NAMALWA (cell line): ENCODE measurements around the gene TIGD2.

Experiments used
- DNase-seq: peaks from one replicate; pipeline ENCODE4 v3.0.0-alpha.2; 2015; ENCODE audit warnings: low spot score

The TIGD2 gene

GRCh38 chr4:89110986-89111832 lies at the start of gene TIGD2:
TSS of gene TIGD2 (plus strand) at chr4:89111533. CDS start at chr4:89112975, 1,442 bp downstream.
- DNase-seq, result peak; percentile 86

- DNase-seq, result no peak
Observed at GRCh38 chr4:89064848-89065247, 46.5 kb upstream of the TIGD2 start.

GRCh38 chr4:89067417-89067816 lies 43.9 kb upstream of the TIGD2 start:
- no peak for DNase-seq

- no peak for DNase-seq
Observed at GRCh38 chr4:89069481-89069880, 41.9 kb upstream of the TIGD2 start.

GRCh38 chr4:89070041-89070440 lies 41.3 kb upstream of the TIGD2 start:
- DNase-seq, result no peak

- DNase-seq, result no peak
Observed at GRCh38 chr4:89071311-89071710, 40.0 kb upstream of the TIGD2 start.

GRCh38 chr4:89072921-89073320 lies 38.4 kb upstream of the TIGD2 start:
- DNase-seq, result no peak

- DNase-seq, result no peak
Observed at GRCh38 chr4:89077761-89078160, 33.6 kb upstream of the TIGD2 start.

- no peak for DNase-seq
Observed at GRCh38 chr4:89078300-89078699, 33.0 kb upstream of the TIGD2 start.

GRCh38 chr4:89099034-89099433 lies 12.3 kb upstream of the TIGD2 start:
- no peak for DNase-seq

GRCh38 chr4:89099471-89099870 lies 11.9 kb upstream of the TIGD2 start:
- DNase-seq, result no peak

GRCh38 chr4:89100853-89101252 lies 10.5 kb upstream of the TIGD2 start:
- no peak for DNase-seq

GRCh38 chr4:89101256-89102161 lies 9.8 kb upstream of the TIGD2 start:
- no peak for DNase-seq

GRCh38 chr4:89105726-89106125 lies 5.6 kb upstream of the TIGD2 start:
- no peak for DNase-seq

GRCh38 chr4:89108091-89108490 lies 3.2 kb upstream of the TIGD2 start:
- peak; percentile 34 for DNase-seq

- no peak for DNase-seq
Observed at GRCh38 chr4:89109841-89110540, 1.3 kb upstream of the TIGD2 start.

- no peak for DNase-seq
Observed at GRCh38 chr4:89110541-89110985, 770 bp upstream of the TIGD2 start.

- DNase-seq, result peak; percentile 9
Observed at GRCh38 chr4:89111833-89112563, 665 bp downstream of the TIGD2 start.

- no peak for DNase-seq
Observed at GRCh38 chr4:89113415-89113814, 2.1 kb downstream of the TIGD2 start.

GRCh38 chr4:89114100-89114499 lies 2.8 kb downstream of the TIGD2 start:
- no peak for DNase-seq

- no peak for DNase-seq
Observed at GRCh38 chr4:89117115-89117514, 5.8 kb downstream of the TIGD2 start.

GRCh38 chr4:89119166-89119565 lies 7.8 kb downstream of the TIGD2 start:
- no peak for DNase-seq
